Duodenal mucosa (tissue), 2 donors: Measurements from ENCODE around the gene KIR2DL1.
"Not testable (repeated sequence)": the region's sequence is repeated elsewhere in the genome, so short reads cannot be mapped to it uniquely, and the experiment has no call there.

ENCODE experiments used
- H3K27ac ChIP-seq: one replicate; pipeline ENCODE4 v1.7.0; 2013; ENCODE audit warnings: low read depth, low read length
- H3K27me3 ChIP-seq, 2 donors: one replicate each; pipeline ENCODE4 v1.7.0; 2013; ENCODE audit warnings: low read length in 2 of 2, control low read depth in 1 of 2; ENCODE audit not compliant: insufficient read depth in 2 of 2, control insufficient read depth in 1 of 2
- H3K36me3 ChIP-seq, 2 donors: one replicate each; pipeline ENCODE4 v1.7.0; 2013; ENCODE audit warnings: low read length in 2 of 2, control low read depth in 1 of 2; ENCODE audit not compliant: insufficient read depth in 2 of 2, control insufficient read depth in 1 of 2
- H3K4me1 ChIP-seq, 2 donors: one replicate each; pipeline ENCODE4 v1.7.0; 2013; ENCODE audit warnings: low read length in 2 of 2, control low read depth in 1 of 2; ENCODE audit not compliant: insufficient read depth in 2 of 2, control insufficient read depth in 1 of 2
- H3K4me3 ChIP-seq, 2 donors: one replicate each; pipeline ENCODE4 v1.7.0; 2013; ENCODE audit warnings: low read length in 2 of 2, low read depth in 1 of 2
- H3K9ac ChIP-seq, 2 donors: one replicate each; pipeline ENCODE4 v1.7.0; 2013; ENCODE audit warnings: low read length in 2 of 2, low read depth in 1 of 2
- H3K9me3 ChIP-seq, 2 donors: one replicate each; pipeline ENCODE4 v1.7.0; 2013; ENCODE audit warnings: low read length in 2 of 2, control low read depth in 1 of 2; ENCODE audit not compliant: control insufficient read depth in 1 of 2

KIR2DL1 gene

DNA sequence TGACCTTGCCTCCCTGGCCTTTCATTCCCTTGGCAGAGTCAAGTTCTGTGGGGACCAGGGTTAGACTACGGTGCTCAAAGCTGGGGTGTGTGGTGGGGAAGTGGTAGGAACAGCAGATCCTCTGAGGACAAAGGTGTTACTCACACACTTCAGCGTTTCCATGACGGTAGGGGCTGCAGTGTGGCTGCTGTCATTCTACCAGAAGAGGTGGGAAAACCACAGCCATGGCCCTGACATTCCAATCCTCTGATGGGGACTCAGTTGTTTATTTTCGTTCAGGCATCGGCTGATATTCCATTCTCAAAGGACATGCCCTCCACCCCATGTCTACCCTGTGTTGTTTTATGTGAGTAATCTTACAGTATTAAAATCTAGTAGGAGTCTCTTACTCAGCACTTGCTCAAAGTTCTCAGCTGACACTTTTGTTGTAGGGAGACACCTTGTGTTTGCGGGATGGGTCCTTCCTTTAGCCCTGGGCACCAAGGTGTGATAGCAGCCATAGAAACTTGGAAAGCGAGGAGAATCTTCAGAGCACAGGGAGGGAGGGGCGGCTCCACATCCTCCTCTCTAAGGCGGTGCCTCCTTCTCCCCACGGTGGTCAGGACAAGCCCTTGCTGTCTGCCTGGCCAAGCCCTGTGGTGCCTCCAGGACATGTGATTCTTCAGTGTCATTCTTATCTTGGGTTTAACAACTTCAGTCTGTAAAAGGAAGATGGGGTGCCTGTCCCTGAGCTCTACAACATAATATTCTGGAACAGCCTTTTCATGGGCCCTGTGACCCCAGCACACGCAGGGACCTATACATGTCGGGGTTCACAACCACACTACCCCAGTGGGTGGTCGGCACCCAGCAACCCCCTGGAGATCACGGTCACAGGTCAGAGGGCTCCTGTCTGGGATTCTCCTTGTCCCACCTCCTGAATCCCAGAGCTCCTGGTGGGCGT lies 1.7 kb downstream of the KIR2DL1 start:
- H3K36me3 ChIP-seq, H3K9me3 ChIP-seq, H3K4me3 ChIP-seq, H3K27ac ChIP-seq, H3K27me3 ChIP-seq, H3K4me1 ChIP-seq, H3K9ac ChIP-seq: not testable (repeated sequence)

DNA sequence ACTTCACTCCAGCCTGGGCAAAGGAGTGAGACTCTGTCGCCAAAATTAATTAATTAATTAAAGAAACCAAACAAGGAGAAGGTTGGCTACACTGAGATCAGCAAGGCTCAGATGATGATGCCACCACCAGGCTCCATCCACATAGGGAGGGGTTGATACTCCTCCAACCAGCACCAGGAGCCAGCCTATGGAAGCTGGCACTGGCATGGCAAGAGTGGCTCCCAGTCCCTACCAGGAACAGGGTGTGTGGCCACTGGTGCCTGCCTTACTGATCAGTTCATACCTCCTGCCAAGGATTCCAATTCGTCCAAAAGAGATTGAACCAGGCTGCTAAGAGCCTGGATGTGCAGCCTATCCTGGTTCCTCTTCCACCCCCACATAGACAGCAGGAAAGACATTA lies 3.1 kb downstream of the KIR2DL1 start:
- H3K9ac ChIP-seq, result not testable (repeated sequence)

DNA sequence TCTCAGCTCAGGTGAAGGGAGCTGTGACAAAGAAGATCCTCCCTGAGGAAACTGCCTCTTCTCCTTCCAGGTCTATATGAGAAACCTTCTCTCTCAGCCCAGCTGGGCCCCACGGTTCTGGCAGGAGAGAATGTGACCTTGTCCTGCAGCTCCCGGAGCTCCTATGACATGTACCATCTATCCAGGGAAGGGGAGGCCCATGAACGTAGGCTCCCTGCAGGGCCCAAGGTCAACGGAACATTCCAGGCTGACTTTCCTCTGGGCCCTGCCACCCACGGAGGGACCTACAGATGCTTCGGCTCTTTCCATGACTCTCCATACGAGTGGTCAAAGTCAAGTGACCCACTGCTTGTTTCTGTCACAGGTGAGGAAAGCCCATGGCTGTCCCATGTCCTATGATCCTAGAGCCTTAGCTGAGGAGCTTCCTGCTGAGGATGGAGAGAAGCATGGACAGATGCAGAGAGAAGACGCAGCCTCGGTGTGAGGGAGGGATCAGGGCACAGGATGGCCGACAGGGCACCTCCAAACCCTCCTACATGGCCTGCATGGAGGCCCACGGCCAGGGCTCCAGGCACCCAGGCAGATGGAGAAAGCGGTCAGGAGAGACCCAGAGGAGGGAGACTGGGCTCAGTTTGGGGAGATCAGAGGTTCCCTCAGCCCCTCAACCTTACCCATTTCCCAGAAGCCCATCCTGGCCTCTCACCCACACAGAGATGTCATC lies 5.7 kb downstream of the KIR2DL1 start:
- not testable (repeated sequence) for H3K4me3 ChIP-seq

More for the DNA sequence above, 3.1 kb downstream of the KIR2DL1 start:
- not testable (repeated sequence) for H3K9me3 ChIP-seq, H3K27me3 ChIP-seq, H3K27ac ChIP-seq, H3K4me3 ChIP-seq, H3K36me3 ChIP-seq, H3K4me1 ChIP-seq

DNA sequence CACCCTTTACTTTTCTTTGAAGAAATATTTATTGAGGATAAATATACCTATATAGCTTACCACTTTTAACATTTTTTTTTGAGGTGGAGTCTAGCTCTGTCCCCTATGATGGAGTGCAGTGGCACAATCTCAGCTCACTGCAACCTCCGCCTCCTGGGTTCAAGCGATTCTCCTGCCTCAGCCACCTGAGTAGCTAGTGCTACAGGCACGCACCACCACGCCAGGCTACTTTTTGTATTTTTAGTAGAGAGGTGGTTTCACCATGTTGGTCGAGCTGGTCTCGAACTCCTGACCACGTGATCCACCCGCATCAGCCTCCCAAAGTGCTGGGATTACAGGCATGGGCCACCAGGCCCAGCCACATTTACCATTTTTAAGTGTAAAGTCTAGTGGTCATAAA lies 6.2 kb downstream of the KIR2DL1 start:
- not testable (repeated sequence) for H3K27me3 ChIP-seq, H3K27ac ChIP-seq, H3K4me1 ChIP-seq, H3K4me3 ChIP-seq, H3K36me3 ChIP-seq, H3K9me3 ChIP-seq, H3K9ac ChIP-seq

More for the DNA sequence above, 5.7 kb downstream of the KIR2DL1 start:
- H3K27me3 ChIP-seq, H3K4me1 ChIP-seq, H3K9ac ChIP-seq, H3K36me3 ChIP-seq, H3K27ac ChIP-seq, H3K9me3 ChIP-seq: not testable (repeated sequence)

DNA sequence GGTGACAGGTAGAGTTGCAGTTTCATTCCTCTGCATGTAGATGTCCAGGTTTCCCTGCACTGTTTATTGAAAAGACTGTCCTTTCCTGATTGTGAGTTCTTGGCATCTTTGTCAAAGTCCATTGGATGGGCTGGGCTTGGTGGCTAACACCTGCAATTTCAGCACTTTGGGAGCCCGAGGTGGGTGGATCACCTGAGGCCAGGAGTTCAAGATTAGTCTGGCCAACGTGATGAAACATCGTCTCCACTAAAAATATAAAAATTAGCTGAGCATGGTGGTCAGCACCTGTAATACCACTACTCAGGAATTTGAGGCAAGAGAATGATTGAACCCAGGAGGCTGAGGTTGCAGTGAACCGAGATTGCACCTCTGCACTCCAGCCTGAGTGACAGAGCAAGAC lies 8.3 kb downstream of the KIR2DL1 start:
- H3K27me3 ChIP-seq, H3K9ac ChIP-seq, H3K36me3 ChIP-seq, H3K9me3 ChIP-seq, H3K4me3 ChIP-seq, H3K27ac ChIP-seq, H3K4me1 ChIP-seq: not testable (repeated sequence)

GRCh38 chr19:54778896-54779295 lies 9.3 kb downstream of the KIR2DL1 start:
- not testable (repeated sequence) for H3K4me3 ChIP-seq, H3K27me3 ChIP-seq, H3K9ac ChIP-seq, H3K27ac ChIP-seq, H3K9me3 ChIP-seq, H3K36me3 ChIP-seq, H3K4me1 ChIP-seq

DNA sequence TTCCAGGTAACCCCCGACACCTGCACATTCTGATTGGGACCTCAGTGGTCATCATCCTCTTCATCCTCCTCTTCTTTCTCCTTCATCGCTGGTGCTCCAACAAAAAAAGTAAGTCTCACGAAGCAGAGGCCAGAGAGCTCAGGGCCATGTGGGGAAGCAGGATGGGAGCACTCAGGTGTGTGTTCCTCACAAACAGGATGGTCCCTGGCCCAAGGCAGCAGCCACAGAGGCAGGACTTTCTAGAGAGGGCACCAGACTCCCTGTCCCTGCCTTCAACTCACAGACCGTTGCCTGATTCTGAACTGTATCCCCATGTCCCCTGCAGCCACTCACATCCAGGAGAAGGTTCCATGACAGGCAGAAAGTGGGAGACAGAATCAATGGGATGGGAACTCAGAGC lies 13.3 kb downstream of the KIR2DL1 start:
- H3K4me3 ChIP-seq, H3K36me3 ChIP-seq, H3K9ac ChIP-seq, H3K9me3 ChIP-seq, H3K4me1 ChIP-seq, H3K27ac ChIP-seq, H3K27me3 ChIP-seq: not testable (repeated sequence)

- not testable (repeated sequence) for H3K4me1 ChIP-seq
Measured at GRCh38 chr19:54786091-54786723, 16.6 kb downstream of the KIR2DL1 start.

GRCh38 chr19:54788154-54788553 lies 18.6 kb downstream of the KIR2DL1 start:
- H3K4me1 ChIP-seq, H3K27me3 ChIP-seq, H3K27ac ChIP-seq, H3K4me3 ChIP-seq, H3K36me3 ChIP-seq, H3K9ac ChIP-seq, H3K9me3 ChIP-seq: not testable (repeated sequence)

More at GRCh38 chr19:54786091-54786723, 16.6 kb downstream of the KIR2DL1 start:
- H3K9me3 ChIP-seq, H3K27ac ChIP-seq, H3K36me3 ChIP-seq, H3K4me3 ChIP-seq, H3K27me3 ChIP-seq, H3K9ac ChIP-seq: not testable (repeated sequence)

DNA sequence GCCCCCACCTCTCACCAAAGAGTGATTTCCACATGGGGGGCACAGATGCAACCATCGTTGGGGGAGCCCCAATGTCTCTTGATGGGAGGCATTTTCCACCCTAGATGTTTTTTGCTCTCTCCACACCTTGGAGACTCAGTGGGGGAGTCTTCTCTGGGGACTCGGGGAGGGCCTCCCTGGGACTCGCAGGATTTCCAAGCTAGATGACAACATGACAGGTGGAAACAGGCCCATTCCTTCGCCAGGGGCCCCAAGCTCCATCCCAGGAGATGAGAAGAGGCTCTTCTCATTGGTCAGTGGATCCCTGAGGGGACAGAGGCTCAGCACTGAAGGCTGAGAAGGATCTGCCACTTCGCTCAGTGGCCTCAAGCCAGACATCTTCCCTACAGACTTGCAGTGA lies 21.1 kb downstream of the KIR2DL1 start:
- Histone ChIP-seq H3K4me1 (no peaks in the 10 kb centered on the region), H3K4me3 (no peak overlapping the region), H3K9ac (no peak overlapping the region), H3K36me3 (no peaks in the 10 kb centered on the region), H3K9me3 (no peaks in the 10 kb centered on the region), H3K27ac (no peak overlapping the region), H3K27me3 (no peaks in the 10 kb centered on the region)
